IMR-90 (cell line): Measurements from ENCODE around the gene NOXA1. TPM values are rescaled to one million over a fixed set of nuclear protein-coding genes. Genes with fewer than 3 reads are reported as not detected.

Source experiments
- ATAC-seq: fragments of 200-7000 bp; cut with Tn5 transposase; 2 replicates; pipeline ENCODE4 v1.9.1; 2020; ENCODE audit warnings: low read depth, mild to moderate bottlenecking, moderate library complexity
- BruUV-seq: library from RNA; stranded (reverse); fragments of 400-500 nt; replicated peaks from 2 replicates; lab custom pipeline; 2021; lab: Mats Ljungman, UMichigan
- CTCF ChIA-PET: fragments of 300-600 bp; formaldehyde crosslinking; extraction: SDS; loops from one replicate; lab custom pipeline; 2021; ENCODE audit warnings: antibody characterized with exemption; lab: Yijun Ruan, JAX
- POLR2A ChIA-PET: fragments of 300-600 bp; sonication (Branson Sonifier 250); formaldehyde crosslinking; loops from one replicate; lab custom pipeline; 2022; ENCODE audit warnings: antibody characterized with exemption; ENCODE audit not compliant: unreplicated experiment; lab: Charles Lee
- DNase-seq: peaks from one replicate; pipeline ENCODE4 v3.0.0; 2013
- H2AFZ ChIP-seq: replicated peaks from 2 replicates; pipeline ENCODE3; 2013; ENCODE audit warnings: low read length, mild to moderate bottlenecking; ENCODE audit not compliant: poor library complexity
- H2AK5ac ChIP-seq: 2 replicates; pipeline ENCODE4 v1.6.1; 2013; ENCODE audit warnings: low read depth, low read length, inconsistent platforms
- H2AK9ac ChIP-seq: replicated peaks from 2 replicates; pipeline ENCODE3; 2013; ENCODE audit warnings: mild to moderate bottlenecking, low read depth, low read length, moderate library complexity; ENCODE audit not compliant: poor library complexity
- H2BK120ac ChIP-seq: 2 replicates; pipeline ENCODE4 v1.6.1; 2013; ENCODE audit warnings: low read depth, low read length, inconsistent platforms
- H2BK15ac ChIP-seq: 3 replicates; pipeline ENCODE4 v1.6.1; 2013; ENCODE audit warnings: low read depth, low read length, inconsistent platforms
- H2BK20ac ChIP-seq: 2 replicates; pipeline ENCODE4 v1.6.1; 2013; ENCODE audit warnings: low read depth, mild to moderate bottlenecking, inconsistent platforms, low read length, moderate library complexity
- H2BK5ac ChIP-seq: 2 replicates; pipeline ENCODE4 v1.6.1; 2013; ENCODE audit warnings: mild to moderate bottlenecking, low read depth, low read length, inconsistent platforms; ENCODE audit not compliant: poor library complexity, severe bottlenecking
- H3K14ac ChIP-seq: replicated peaks from 2 replicates; pipeline ENCODE4 v1.6.1; 2013; ENCODE audit warnings: low read depth, low read length, inconsistent platforms
- H3K18ac ChIP-seq: 2 replicates; pipeline ENCODE4 v1.6.1; 2013; ENCODE audit warnings: low read depth, low read length, control low read depth
- H3K23ac ChIP-seq: 2 replicates; pipeline ENCODE4 v1.6.1; 2013; ENCODE audit warnings: low read depth, low read length, inconsistent platforms
- H3K27ac ChIP-seq: 2 replicates; pipeline ENCODE4 v1.5.1; 2013; ENCODE audit warnings: mild to moderate bottlenecking, control low read depth, low read length; ENCODE audit not compliant: insufficient read depth
- H3K27me3 ChIP-seq: 2 replicates; pipeline ENCODE4 v1.6.1; 2013; ENCODE audit warnings: low read length; ENCODE audit not compliant: control insufficient read depth, insufficient read depth
- H3K36me3 ChIP-seq: 2 replicates; pipeline ENCODE4 v1.6.1; 2013; ENCODE audit warnings: low read length, mixed read lengths; ENCODE audit not compliant: control insufficient read depth, insufficient read depth
- H3K4ac ChIP-seq: 2 replicates; pipeline ENCODE4 v1.6.1; 2013; ENCODE audit warnings: low read depth, low read length, inconsistent platforms
- H3K4me1 ChIP-seq: 2 replicates; pipeline ENCODE4 v1.6.1; 2013; ENCODE audit warnings: low read length, mixed read lengths; ENCODE audit not compliant: control insufficient read depth, insufficient read depth
- H3K4me2 ChIP-seq: 2 replicates; pipeline ENCODE4 v1.6.1; 2013; ENCODE audit warnings: low read depth, mild to moderate bottlenecking, control low read depth, low read length, moderate library complexity
- H3K4me3 ChIP-seq: 2 replicates; pipeline ENCODE4 v1.5.1; 2013; ENCODE audit warnings: low read depth, mild to moderate bottlenecking, control low read depth, low read length, moderate library complexity; ENCODE audit not compliant: insufficient read depth
- H3K56ac ChIP-seq: 2 replicates; pipeline ENCODE4 v1.6.1; 2013; ENCODE audit warnings: low read length, inconsistent platforms; ENCODE audit not compliant: insufficient read depth; ENCODE audit errors: extremely low read depth
- H3K79me1 ChIP-seq, 2 experiments: 2 replicates each; pipeline ENCODE4 v1.6.1; 2013; ENCODE audit warnings: low read length in 2 of 2, inconsistent platforms in 1 of 2, low read depth in 1 of 2
- H3K9ac ChIP-seq: 2 replicates; pipeline ENCODE4 v1.6.1; 2013; ENCODE audit warnings: low read depth, low read length, control low read depth
- H3K9me1 ChIP-seq: 2 replicates; pipeline ENCODE4 v1.6.1; 2013; ENCODE audit warnings: low read length, inconsistent platforms; ENCODE audit not compliant: insufficient read depth
- H3K9me3 ChIP-seq: 2 replicates; pipeline ENCODE4 v1.6.1; 2013; ENCODE audit warnings: low read length; ENCODE audit not compliant: control insufficient read depth, insufficient read depth
- H4K20me1 ChIP-seq: 2 replicates; pipeline ENCODE4 v1.6.1; 2013; ENCODE audit warnings: low read length, inconsistent platforms; ENCODE audit not compliant: insufficient read depth
- H4K5ac ChIP-seq: 2 replicates; pipeline ENCODE4 v1.6.1; 2013; ENCODE audit warnings: mild to moderate bottlenecking, low read depth, low read length, control low read depth
- H4K8ac ChIP-seq, 2 experiments: 2 replicates each; pipeline ENCODE4 v1.6.1; 2013; ENCODE audit warnings: low read depth in 2 of 2, low read length in 2 of 2, control low read depth in 1 of 2, inconsistent platforms in 1 of 2
- H4K91ac ChIP-seq: 2 replicates; pipeline ENCODE4 v1.6.1; 2013; ENCODE audit warnings: low read depth, low read length, inconsistent platforms; ENCODE audit not compliant: insufficient read depth
- BHLHE40 ChIP-seq: fragments of 150-350 bp; IDR thresholded peaks from 2 replicates; pipeline ENCODE4 v1.6.1; 2016; ENCODE audit warnings: mild to moderate bottlenecking, low read depth, low read length
- CHD1 ChIP-seq: IDR thresholded peaks from 2 replicates; pipeline ENCODE4 v1.6.1; 2012; ENCODE audit warnings: low read depth, low read length, improper control_type of control experiment
- MAFK ChIP-seq: IDR thresholded peaks from 2 replicates; pipeline ENCODE4 v1.6.1; 2012; ENCODE audit warnings: low read depth, low read length, improper control_type of control experiment
- MAZ ChIP-seq: IDR thresholded peaks from 2 replicates; pipeline ENCODE4 v1.6.1; 2012; ENCODE audit warnings: low read depth, mild to moderate bottlenecking, low read length, improper control_type of control experiment, moderate library complexity, borderline replicate concordance
- MXI1 ChIP-seq: IDR thresholded peaks from 2 replicates; pipeline ENCODE4 v1.6.1; 2012; ENCODE audit warnings: low read depth, mild to moderate bottlenecking, low read length, moderate library complexity, borderline replicate concordance
- NFE2L2 ChIP-seq: fragments of 150-350 bp; IDR thresholded peaks from 2 replicates; pipeline ENCODE4 v1.6.1; 2016; ENCODE audit warnings: low read depth, mild to moderate bottlenecking, low read length
- RCOR1 ChIP-seq: IDR thresholded peaks from 2 replicates; pipeline ENCODE4 v1.6.1; 2012; ENCODE audit warnings: mild to moderate bottlenecking, low read length, improper control_type of control experiment; ENCODE audit not compliant: insufficient replicate concordance
- USF2 ChIP-seq: fragments of 150-350 bp; IDR thresholded peaks from 2 replicates; pipeline ENCODE4 v1.6.1; 2017; ENCODE audit warnings: mild to moderate bottlenecking, antibody characterized with exemption, low read length, low read depth
- WGBS, 2 experiments: methylation state at CpG; one replicate each; pipeline versions ENCODE4 v1.1.5 to v1.1.7; 2013; ENCODE audit warnings: missing lambda C conversion rate in 2 of 2; ENCODE audit not compliant: insufficient read length in 1 of 2; ENCODE audit errors: extremely low coverage in 2 of 2; 5-methylcytosine and 5-hydroxymethylcytosine counted together
- dilution Hi-C: fragments of 300-500 bp; cut with HindIII; formaldehyde crosslinking; loops from one replicate; pipeline ENCODE4 v1.14.3; 2018; ENCODE audit warnings: low sequenced_read_pairs; ENCODE audit not compliant: unreplicated experiment
- in situ Hi-C: fragments of 300-500 bp; cut with MboI; formaldehyde crosslinking; loops from 3 replicates; pipeline ENCODE4 v1.14.3; 2019; ENCODE audit warnings: low sequenced_read_pairs, inconsistent platforms, mixed read lengths
- intact Hi-C: fragments of 100-400 bp; cut with micrococcal nuclease; formaldehyde crosslinking; loops from 2 replicates; pipeline ENCODE4 v1.10.0; 2022
- polyA plus RNA-seq, 3 experiments: library from polyadenylated mRNA; depleted of rRNA; stranded (reverse); fragments of >200 nt; gene quantifications; 2 replicates each; pipeline ENCODE4 v1.2.3, GENCODE V29; 2012; ENCODE audit warnings: low replicate concordance in 1 of 3
- total RNA-seq: library from RNA; depleted of rRNA; stranded (reverse); fragments of >200 nt; gene quantifications from 2 replicates; pipeline ENCODE4 v1.2.3, GENCODE V29; 2012

The NOXA1 gene
- total and polyA plus RNA-seq, 2 of the 4 experiments (the other 2 are of a cell fraction) = 0.17 TPM; not detected in 1

DNA sequence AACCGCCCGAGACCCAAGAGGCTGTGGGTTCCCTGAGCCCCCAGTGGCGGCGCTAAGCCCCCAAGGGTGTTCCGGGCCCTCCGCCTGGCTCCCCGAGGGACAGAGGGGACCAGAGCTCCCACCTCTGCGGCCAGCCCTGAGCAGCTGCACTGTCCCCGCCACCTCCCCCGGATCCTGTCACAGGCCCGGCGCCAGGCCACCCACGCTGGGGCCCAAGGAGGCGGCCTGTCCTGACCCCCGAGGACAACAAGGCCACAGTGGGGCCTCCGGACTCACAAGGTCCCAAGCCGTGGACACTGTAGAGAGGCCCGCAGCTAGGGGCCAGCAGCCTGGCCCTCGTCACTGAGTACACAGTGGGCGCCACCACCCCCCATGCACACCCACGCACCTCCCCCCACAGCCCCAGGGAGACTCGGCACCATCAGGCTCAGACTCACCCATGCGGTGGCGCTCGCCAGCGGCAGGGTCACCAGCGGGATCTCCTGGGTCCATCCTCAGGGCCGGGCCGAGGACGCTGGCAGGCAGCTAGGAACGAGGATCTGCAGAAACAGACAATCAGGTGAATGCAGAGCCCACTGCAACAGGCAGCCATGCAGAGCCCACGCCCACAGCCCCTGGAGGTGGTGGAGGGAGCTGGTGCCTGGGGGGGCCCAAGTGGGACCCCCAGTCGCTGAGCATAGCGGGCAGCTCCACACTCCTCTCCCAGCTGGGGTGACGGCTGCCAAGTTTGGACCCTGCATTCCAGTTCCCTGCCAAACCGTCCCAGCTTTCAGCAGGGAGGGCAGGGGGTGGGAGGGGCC is 28.1 kb upstream of the NOXA1 start:
- Histone ChIP-seq H3K36me3 (peaks cover 4% of the 10 kb centered on the region; the same call in 1 of the 2 replicates), H2BK20ac (no peak overlapping the region), H3K4me1 (peaks cover 11% of the 10 kb centered on the region), H4K5ac (no peak overlapping the region), H3K9ac (no peak overlapping the region), H3K79me1 (no peaks in the 10 kb centered on the region; a peak in 1 of 4 replicates), H2BK15ac (no peak overlapping the region), H3K4ac (no peak overlapping the region), H2AFZ (no peak overlapping the region), H2AK9ac (no peak overlapping the region), H2BK5ac (no peak overlapping the region), H3K14ac (no peak overlapping the region), H2AK5ac (no peak overlapping the region), H3K56ac (no peak overlapping the region), H3K9me1 (peaks cover 3% of the 10 kb centered on the region; the same call in 1 of the 2 replicates), H3K4me2 (no peak overlapping the region), H4K20me1 (peaks cover 3% of the 10 kb centered on the region), H3K4me3 (no peak overlapping the region), H3K9me3 (no peaks in the 10 kb centered on the region), H3K23ac (no peak overlapping the region), H3K18ac (no peak overlapping the region), H3K27ac (no peak overlapping the region), H4K91ac (no peak overlapping the region), H4K8ac (no peak overlapping the region), H3K27me3 (no peaks in the 10 kb centered on the region), H2BK120ac (no peak overlapping the region)
- dilution Hi-C loops = no loop called here
- 83% methylated on average over 15 of the region's 36 CpGs; no CpG with 5 or more reads in 1 of the 2 experiments for WGBS, 2 experiments
- intact Hi-C loops = no loop called here
- no peak for ATAC-seq
- CTCF ChIA-PET = no interaction called here
- TF ChIP-seq MAFK (no peak), MXI1 (no peak), NFE2L2 (no peak), RCOR1 (no peak), USF2 (no peak), CHD1 (no peak), BHLHE40 (no peak), MAZ (no peak)
- in situ Hi-C loops = no loop called here
- DNase-seq = no peak
- POLR2A ChIA-PET = no interaction called here
- no TSS peak for BruUV-seq
